ENCODE measurements around the gene PDCL3. TPM values are rescaled to one million over a fixed set of nuclear protein-coding genes. Genes with fewer than 3 reads are reported as not detected.
A peak's percentile ranks its signal among the peaks of the same experiment; 100 is the strongest.

PDCL3 gene
- total and polyA plus RNA-seq, 2 experiments from 2014 or later = 28.1 to 72.4 TPM

- H3K9me3 Mint-ChIP-seq = peaks cover under 1% of the 10 kb centered on the region; the same call in 2 of the 3 replicates
- no peak for TF ChIP-seq NANOG (IDR thresholded peaks at IDR 0.05; ENCODE audit: borderline replicate concordance)
- TF ChIP-seq POLR2AphosphoS5 (IDR thresholded peaks at IDR 0.05; ENCODE audit: low read depth) = no peak
- no peak for TF ChIP-seq ZNF114 (CRISPR knock-in tag; IDR thresholded peaks at IDR 0.05)
- TF ChIP-seq REST (IDR thresholded peaks at IDR 0.05; ENCODE audit: unreplicated experiment) = no peak
- no peak for TF ChIP-seq ETS1 (IDR thresholded peaks at IDR 0.05)
- no peak for TF ChIP-seq JUNB (IDR thresholded peaks at IDR 0.05; ENCODE audit: unreplicated experiment)
- TF ChIP-seq CTCF (conservative IDR thresholded peaks at IDR 0.05; ENCODE audit: low read depth in 2 of 2) = no peak
- TF ChIP-seq STAT1 (IDR thresholded peaks at IDR 0.05; ENCODE audit: unreplicated experiment) = no peak
- no peak for TF ChIP-seq EZH2 (IDR thresholded peaks at IDR 0.05; ENCODE audit: low read depth, unreplicated experiment)
- TF ChIP-seq ZNF331 (CRISPR knock-in tag; IDR thresholded peaks at IDR 0.05; ENCODE audit: low read depth) = no peak
- no peak for TF ChIP-seq CREB1 (CRISPR knock-in tag; IDR thresholded peaks at IDR 0.05; ENCODE audit: low read depth)
- no peak for TF ChIP-seq EZH2phosphoT487 (IDR thresholded peaks at IDR 0.05; ENCODE audit: unreplicated experiment)
- no peak for TF ChIP-seq ZNF462 (CRISPR knock-in tag; IDR thresholded peaks at IDR 0.05)
- Histone ChIP-seq H4K20me1 (replicated peaks; ENCODE audit: insufficient read depth) (no peaks in the 10 kb centered on the region), H3K4me1 (ENCODE audit: insufficient read depth) (no peaks in the 10 kb centered on the region), H3K36me3 (ENCODE audit: insufficient read depth) (no peaks in the 10 kb centered on the region), H3K79me2 (replicated peaks; ENCODE audit: insufficient read depth) (no peaks in the 10 kb centered on the region), H3K4me3 (no peak overlapping the region), H3F3A (replicated peaks; ENCODE audit: low read depth) (no peaks in the 10 kb centered on the region), H3K4me2 (no peak overlapping the region), H3K27ac (ENCODE audit: low read depth) (no peak overlapping the region), H3K27me3 (ENCODE audit: insufficient read depth) (no peaks in the 10 kb centered on the region), H2AFZ (peak overlapping the region; percentile 7; the same call in 1 of the 2 replicates), H3K9me2 (ENCODE audit: insufficient read depth) (no peaks in the 10 kb centered on the region)
- no peak for DNase-seq (ENCODE audit: low spot score)
- no peaks in the 10 kb centered on the region for H3K4me1 Mint-ChIP-seq
- H3K4me3 Mint-ChIP-seq = no peak overlapping the region
- H3K27ac Mint-ChIP-seq = no peak overlapping the region
- H3K36me3 Mint-ChIP-seq (ENCODE audit: low read depth) = no peaks in the 10 kb centered on the region
- no peak for ATAC-seq
- H3K27me3 Mint-ChIP-seq (ENCODE audit: insufficient read depth, low read depth, poor library complexity) = no peaks in the 10 kb centered on the region
Measured at GRCh38 chr2:100513650-100514049, 49.1 kb upstream of the PDCL3 start.
